HG03159 (cell line): ENCODE data around the gene COA8.
"Not testable (repeated sequence)": the region's sequence is repeated elsewhere in the genome, so short reads cannot be mapped to it uniquely, and the experiment has no call there.

ENCODE experiments used
- ATAC-seq: cut with Tn5 transposase; IDR thresholded peaks from one replicate; pipeline ENCODE4 v1.9.1; 2021; ENCODE audit warnings: mild to moderate bottlenecking, moderate library complexity; ENCODE audit not compliant: unreplicated experiment

The COA8 gene

DNA sequence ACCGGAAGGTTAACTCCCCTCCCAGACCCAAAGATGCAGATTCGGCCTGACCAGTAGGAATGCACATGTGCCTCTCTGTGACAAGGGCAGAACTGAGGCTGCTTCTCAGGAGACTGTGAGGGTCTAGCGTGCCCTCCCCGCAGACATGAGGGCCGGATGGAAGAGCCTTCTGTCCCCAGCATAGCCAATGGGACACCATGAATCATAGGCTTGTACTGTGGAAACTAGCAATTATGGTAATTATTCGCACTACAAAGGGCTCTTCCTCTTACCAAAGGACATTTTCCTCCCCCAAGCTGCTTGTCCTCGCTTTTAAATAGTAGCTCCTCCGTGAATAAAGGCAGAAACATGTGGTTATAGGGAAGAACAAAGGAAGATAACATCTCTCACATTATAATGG is 6.2 kb downstream of the COA8 start:
- no peak for ATAC-seq

DNA sequence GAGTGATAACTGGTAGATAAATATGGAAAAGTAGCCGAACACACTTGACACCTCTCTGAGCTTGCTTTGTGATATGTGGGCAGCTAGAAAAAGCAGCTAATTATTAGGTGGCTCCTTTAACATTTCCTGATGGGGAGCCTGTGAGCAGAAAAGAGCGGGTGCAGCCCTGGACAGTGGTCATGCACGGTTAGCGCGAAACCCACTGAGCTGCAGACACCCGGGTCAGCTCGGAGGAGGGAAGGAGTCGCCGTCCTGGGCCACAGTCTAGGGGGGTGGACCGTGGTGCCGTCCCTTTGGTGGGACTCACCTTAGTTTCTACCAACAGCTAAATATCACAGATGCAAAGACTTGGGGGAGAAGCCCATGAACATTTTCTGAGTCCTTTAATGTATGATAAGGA is 6.6 kb downstream of the COA8 start:
- no peak for ATAC-seq

DNA sequence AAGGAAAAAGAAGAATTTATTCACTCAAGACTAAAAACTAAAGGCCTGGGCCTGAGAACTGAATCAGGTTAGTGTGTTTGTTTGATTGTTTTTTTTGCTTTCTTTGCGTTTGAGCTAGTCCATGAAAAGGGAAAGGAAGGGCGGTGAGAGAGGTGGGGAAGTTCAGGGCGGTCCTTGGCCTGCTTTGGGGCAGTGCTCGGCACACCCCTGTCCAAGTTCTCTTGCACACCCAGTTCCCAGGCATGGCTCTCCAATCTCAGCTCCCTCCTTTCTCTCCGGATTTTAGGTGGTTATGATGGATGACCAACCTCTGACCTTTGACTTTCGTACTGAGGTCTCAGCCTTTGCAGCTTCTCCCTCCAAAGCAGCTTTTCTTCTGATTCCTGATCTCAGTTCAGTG is 11.3 kb downstream of the COA8 start:
- ATAC-seq: no peak

DNA sequence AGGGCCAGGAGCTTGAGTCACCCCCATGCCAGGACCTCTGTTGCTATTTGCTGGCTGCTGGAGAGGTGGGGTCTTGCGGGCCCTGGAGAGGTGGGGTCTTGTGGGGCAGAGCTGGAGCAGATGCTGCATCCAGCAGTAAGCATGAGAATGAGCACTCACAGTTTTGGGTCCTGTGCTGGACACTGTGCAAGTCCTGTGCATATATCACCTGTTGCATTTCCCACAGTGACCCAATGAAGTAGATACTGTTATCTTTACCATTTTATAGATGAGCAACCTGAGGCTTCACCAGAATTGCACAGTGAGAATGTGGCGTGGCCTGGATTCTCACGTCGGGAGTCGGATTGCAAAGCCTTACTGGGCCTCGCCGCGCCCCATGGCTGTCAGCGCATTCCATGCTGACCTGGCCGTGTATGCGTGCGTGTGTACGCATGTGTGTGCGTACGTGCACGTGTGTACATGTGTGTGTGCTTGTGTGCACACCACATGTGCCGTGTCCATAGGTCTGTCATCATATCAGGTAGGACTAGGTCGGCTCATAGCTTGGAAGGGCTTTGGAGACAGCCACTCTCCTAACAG is 12.0 kb downstream of the COA8 start:
- ATAC-seq: no peak

DNA sequence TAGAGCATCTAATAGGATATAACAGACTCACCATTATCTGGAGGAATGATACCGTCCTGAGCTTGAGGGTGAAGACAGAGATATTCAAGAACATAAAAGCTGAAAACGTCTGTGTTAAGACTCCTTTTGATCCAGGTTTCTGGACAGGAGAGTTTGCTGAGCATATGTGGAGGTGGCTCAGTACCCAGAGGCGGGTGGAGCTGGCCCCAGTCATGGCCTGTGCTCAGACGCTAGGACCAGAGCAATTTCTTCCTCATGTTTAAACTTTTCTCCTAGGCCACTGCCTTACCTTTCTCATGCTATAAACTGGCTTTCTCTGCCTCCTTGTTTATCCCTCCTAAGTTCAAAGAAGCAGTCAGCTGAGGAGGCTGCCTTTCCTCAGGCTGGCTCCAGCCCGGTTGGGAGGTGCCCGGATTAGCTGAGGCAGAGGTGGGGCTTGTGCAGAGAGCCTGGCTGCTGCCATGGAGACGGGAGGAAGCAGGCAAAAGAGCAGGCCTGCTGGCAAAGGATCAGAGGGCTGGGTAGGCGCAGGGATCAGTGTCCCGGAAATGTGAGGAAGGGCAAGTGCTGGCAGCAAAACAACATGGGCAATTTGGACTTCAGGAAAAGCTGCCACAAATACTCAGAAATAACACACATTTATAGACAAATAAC is 13.7 kb downstream of the COA8 start:
- no peak for ATAC-seq

DNA sequence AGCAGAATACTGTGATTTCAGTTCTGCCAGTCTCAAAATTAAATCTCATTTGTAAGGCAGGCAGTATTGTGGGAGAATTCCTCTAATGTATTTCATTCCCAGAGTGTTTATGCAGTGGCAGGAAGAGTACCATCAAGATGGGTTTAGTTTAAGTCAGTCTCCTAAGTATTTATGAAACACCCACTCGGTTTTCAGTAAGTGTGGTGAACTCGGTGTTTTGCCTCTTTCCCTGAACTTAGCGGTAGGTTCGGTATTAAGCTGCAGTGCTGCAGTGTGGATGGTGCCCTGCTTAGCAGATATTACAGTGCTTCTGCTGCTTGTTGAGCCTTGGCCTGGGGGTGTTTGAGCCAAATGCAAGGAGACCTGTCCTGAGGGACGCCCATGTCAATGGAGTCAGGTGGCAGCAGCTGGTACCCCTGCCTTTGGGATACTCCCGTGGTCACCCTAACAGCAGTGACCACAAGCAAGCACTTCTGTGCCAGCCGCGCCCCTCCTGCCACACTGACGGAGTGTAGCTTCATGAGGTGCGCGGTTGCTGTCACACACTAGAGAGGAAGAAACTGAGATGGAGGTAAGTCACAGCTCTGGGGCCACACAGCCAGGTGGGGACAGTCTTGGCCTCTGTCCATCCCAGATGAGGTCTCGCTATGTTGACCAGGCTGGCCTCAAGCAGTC is 15.8 kb downstream of the COA8 start:
- ATAC-seq: no peak

DNA sequence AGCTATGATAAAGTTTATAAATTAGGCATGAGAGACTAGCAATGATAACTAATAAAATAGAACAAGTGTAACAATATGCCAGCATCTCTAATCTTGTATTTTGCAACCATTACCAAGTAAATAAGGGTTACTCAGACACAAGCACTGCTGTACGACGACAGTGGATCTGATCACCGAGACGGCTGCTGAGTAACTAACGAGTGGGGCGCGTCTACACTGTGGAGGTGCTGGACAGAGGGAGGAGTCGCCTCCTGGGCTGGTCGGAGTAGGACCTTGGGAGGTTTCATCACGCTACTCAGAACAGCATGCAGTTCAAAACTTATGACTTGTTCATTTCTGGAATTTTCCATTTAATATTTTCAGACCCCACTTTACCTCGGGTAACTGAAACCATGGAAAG is 18.4 kb downstream of the COA8 start:
- ATAC-seq: no peak

DNA sequence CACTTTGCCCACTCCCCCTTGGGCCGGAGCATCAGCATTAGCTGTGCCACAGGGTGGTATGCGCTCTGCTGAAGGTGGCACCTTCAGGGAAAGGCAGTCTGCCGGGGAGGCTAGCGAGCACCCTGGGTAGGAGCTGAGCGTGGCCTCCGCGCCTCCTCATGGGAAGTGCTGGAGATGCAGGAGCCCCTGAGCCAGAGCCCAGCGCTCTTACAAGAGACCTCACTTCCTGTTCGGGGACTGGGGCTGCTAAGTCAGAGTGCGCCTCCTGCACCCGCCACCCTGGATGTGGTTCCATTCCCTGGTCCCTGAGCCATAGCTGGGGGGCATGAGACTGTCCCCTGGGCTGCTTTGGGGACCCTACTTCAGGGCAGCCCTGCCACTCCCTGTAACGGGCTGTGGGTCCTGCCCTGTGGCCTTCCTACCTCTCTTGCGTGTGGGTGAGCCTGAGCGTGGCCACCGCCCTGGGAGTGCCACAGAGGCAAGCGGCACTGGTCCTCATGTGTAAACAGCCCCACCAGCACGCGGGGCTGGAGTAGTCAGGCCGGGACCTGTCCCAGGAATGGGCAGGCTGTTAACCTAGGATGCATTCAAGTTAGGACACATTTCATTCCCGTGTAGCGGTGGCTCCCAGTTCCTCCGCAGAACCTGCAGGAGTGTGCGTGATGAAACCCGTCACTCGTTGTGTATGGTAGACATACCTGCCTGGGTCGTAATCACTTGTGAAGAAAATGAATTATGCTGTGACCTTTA is 19.4 kb downstream of the COA8 start:
- no peak for ATAC-seq

DNA sequence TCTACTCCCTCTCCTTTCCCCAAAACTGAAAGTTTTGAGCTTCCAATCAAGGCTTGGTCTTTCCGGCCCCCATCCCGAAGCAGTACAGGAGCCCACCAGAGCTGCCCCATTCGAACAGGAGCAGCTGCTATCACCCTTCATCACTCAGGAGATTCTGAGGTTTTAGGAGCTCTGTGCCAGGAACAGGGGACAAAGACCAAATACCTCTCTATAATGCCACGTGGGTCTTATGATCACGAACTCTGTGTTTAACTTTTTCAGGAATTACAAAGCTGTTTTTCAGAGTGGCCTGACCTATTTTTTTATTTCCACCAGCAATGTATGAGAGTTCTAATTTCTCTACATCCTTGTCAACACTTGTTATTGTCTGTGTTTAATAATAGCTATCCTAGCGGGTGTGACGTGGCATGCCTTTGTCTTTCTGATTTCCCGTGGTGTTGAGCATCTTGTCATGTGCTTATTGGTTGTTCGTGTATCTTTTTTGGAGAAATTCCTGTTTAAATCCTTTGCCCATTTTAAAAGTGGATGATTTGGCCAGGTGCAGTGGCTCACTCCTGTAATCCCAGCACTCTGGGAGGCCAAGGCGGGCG is 21.7 kb downstream of the COA8 start:
- ATAC-seq: no peak

DNA sequence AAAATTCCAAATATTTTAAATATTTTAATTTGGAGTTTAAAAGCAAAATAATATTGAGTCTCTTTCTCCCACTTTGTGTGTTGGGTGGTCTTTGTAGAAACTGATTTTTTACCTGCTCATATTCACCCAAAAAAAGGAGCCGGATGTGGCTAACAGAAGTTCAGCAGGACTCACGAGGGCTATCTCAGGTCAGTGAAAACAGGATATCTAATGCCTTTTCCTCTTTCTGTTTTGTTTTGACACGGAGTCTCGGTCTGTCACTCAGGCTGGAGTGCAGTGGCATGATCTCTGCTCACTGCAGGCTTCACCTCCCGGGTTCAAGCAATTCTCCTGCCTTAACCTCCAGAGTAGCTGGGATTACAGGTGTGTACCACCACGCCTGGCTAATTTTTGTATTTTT is 30.8 kb downstream of the COA8 start:
- ATAC-seq: peak; percentile 91

DNA sequence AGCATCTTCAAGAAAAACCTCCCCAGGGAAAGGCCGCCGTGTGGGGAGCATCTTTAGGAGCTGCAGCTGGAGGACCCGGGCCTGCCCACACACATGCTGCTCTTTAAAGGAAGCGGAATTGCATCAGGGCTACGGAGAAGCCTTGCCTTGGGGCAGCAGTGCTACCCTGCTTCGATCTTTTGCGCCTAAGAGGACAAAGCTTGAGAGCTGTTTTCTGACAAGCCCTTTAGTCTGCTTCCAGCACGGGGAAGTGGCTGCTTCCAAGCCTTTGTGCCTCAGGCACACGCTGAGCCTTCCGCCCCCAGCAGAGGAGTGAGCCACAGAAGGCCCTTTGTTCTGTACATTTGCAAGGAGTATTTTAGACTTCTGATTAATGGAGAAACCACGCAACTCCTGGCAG is 31.5 kb downstream of the COA8 start:
- ATAC-seq: no peak

DNA sequence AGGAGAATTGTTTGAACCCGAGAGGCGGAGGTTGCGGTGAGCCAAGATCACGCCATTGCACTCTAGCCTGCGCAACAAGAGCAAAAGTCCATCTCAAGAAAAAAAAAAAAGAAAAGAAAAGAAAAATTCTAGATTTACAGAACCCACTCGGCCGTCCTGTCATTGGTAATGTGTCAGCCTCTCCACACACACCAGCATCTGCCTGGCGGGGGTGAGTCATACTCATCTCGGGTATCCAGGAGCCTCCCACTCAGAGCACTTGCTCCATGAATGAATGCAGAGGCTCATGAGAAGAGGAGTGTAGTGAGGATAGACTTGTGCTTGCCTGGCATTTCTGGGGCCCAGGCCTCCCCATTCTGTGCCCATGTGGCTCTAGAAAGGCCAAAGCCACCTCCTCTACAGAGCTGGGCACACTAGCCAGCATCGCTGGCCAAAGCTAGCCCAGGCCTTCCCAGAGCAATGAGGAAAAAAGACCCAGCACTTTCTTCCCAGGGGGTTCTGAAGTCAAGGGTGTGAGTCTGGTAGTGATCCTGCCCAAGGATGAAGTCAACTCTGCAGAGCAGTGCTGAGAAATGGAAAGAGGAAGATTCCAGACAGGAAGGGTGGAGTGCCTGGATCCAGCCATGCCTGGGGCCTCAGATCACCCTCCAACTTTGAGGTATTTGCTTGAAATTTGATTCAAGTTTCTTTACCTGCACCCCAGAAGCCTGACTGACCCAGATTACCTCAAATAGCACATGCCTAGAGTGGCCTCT is 35.0 kb downstream of the COA8 start:
- ATAC-seq: no peak

DNA sequence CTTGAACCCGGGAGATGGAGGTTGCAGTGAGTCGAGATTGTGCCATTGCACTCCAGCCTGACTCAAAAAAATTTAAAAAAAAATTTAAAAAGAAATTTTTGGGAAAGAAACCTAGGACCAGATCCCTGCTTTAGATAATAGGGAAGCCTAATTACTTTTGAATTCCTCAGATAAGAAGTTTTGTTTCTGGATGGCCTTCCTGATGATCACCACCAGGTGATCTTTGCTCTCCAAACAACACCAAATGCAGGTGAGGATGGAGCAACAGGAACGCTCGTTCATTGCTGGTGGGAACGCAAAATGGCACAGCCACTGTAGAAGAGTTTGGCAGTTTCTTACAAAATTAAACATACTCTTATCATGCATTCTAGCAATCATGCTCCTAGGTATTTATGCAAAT is 37.7 kb downstream of the COA8 start:
- no peak for ATAC-seq

DNA sequence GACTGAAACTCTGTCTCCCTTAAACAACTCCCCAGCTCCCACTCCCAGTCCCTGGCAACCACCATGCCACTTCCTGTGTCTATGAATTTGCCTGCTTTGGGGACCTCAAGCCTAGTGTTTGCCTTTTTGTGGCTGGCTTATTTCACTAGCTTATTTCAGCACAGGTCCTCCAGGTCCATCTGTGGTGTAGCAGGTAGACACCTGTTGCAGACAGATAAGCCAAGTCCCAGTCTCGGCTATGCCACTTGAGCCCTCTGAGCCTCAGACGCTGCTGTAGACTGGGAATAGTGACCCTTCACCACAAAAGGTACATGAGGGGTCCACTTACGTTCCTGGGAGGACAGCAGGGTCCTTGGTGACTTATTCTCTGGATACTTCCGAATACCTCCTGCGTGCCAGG is 41.9 kb downstream of the COA8 start:
- no peak for ATAC-seq

DNA sequence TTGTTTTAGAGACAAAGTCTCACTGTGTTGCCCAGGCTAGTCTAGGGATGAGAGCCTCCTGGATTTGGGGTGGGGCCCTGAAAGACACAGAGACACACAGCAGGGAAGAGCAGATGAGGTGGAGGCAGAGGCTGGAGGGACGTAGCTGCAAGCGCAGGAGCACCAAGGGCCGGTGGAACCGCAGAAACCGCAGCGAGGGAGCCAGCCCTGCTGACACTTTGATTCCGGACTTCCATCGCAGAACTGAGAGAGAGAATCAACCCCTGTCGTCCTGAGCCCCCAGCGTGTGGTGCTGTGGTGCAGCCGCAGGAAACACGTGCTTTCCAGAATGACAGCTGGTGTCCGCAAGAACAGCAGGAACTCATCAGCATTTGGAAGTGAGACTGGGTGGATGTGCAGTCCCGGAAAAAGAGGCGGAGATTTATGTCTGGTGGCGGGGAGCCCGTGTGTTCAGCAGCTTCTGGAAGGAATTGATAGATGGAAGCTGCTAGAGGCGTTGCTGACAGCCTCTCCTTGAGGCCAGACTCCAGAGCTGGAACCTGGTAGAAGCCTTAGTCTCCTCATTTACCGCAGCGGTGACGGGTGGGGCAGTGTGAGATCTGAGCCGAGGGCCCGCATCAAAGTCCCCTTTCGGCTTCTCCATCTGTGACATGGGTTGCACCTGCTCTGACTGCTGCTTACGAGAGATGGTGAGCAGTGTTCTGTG is 44.4 kb downstream of the COA8 start:
- ATAC-seq: peak; percentile 61

DNA sequence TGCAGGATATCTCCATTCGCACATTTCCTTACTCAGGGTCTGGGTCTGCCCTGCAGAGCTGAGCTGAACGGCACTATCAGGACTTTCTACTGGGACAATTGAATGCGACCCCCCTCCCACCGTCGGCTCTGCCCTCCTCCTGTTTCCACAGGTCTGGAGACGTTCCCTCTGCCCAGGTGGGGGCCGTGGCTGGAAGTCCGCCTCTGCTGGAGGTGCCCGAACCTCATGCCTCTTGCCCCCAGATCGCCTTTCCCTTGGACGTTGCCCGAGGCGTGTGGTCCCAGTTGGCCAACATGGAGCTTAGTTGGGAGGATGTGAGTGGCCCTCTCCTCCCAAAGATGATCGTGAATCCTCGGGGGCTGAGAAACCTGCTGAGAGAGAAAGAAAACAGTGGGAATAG is 45.1 kb downstream of the COA8 start:
- no peak for ATAC-seq

DNA sequence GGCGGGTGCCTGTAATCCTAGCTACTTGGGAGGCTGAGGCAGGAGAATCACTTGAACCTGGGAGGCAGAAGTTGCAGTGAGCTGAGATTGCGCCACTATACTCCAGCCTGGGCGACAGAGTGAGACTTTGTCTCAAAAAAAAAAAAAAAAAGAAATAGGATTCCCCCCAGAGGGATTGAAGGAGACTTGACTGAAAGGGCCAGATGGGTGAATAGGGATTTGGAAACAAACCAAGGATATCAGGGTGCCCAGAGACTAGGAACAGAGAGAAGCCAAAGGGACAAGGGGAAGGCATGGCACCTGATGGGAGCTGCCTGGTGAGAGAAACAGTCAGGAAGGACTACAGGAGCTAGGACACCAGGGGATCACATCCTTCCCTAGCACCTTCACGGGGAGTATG is 46.3 kb downstream of the COA8 start:
- ATAC-seq: not testable (repeated sequence)

DNA sequence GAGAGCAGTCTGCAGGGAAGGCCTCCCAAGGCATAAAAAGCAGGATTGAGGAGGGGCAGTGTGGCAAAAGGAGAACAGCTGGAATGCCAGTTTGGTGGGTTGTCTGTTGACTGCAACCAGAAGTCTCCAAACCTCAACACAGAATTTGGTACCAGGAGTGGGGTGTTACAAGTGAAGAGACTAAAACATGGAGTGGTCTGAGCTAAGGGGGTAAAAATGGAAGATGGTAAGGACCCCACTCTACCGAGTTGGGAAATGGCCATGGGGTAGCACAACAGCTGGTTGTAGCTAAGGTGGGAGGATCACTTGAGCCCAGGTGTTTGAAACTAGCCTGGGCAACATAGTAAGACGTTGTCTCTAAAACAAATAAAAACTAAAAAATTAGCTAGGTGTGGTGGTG is 48.5 kb downstream of the COA8 start:
- ATAC-seq: no peak

DNA sequence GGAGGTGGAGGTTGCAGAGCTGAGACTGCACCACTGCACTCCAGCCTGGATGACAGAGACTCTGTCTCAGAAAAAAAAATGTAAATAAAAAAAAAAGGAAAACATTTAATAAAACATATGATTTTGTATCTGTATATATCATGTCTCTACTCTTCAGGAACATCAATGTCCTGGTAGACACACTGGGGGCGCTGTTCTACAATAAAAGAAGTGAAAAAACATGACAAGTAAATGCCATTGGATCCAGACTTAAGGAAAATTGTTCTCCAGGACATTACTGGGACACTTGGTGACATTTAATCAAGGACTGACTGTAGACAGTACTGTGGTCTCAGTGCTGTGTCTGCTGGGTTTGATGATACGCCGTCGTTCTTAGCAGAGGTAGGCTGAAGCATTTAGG is 50.8 kb downstream of the COA8 start:
- ATAC-seq: no peak

DNA sequence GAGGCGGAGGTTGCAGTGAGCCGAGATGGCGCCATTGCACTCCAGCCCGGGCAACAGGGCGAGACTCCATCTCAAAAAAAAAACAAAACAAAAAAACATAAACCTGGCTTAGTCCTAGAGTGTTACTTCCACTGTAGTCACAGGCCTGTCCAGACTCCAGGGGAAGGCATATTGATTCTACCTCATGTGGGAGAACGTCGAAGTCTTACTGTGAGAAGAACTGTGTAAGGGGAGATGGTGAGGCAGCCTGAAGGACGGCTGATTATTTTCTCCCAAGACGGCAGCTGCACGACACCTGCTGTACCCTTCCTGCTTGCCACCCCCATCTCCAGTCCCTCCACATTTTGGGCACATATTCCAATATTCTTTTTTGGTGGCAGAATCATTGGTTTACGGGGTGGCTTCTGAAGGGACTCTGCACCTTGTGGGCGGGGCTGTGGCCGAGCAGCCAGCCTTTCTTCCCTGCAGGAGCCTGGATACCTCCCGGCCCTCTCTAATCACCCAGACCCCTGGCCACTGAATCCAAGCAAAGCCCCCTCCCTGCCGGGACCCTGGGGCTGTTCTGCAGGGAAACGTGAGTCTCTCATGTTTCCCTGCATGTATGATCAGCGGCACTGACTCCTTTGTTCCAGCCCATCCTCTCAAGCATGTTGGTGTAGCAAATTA is 54.0 kb downstream of the COA8 start:
- no peak for ATAC-seq
